HK-2 (cell line): ENCODE results near the gene CLEC2A.

Experiments used
- DNase-seq: peaks from one replicate; pipeline ENCODE4 v3.0.0-alpha.2; 2018; ENCODE audit not compliant: unreplicated experiment

The CLEC2A gene

DNA sequence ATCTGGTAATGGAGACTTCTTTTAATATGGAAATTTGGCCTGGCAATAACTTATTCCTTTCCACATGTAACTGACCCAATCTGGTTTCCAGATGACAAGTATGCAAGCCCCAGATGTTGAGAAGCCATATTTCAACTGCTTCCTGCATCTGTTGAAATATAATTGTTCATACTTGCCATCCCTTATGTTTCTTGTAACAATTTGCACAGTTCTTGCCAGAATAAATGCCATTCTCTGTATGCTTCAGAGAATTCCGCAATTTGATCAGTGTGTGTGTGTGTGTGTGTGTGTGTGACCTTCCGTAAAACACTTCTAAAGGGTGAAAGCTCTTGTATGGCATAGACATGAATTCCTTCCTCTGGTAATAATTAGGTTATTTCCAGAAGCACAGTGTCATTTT is 1.8 kb upstream of the CLEC2A start:
- no peak for DNase-seq

DNA sequence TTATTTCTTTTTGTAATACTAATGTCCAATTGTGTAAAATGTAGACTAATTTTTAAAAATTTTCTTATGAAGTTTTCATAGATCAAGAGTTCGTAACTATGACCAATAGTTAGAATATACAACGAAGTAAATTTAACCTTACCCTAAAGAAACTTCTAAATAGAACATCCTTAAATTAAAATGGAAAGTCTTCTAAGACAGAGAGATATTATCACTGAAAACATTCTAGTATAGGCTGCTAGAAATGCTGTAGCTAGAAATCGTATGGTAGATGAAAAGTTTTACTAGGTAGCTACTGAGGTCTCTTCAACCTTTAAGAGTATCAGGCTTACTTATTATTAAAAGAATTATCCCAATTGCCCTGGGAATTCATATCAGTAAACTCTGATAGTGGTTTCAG is 925 bp downstream of the CLEC2A start:
- DNase-seq, result no peak

- DNase-seq, result no peak
Measured at GRCh38 chr12:9928607-9929006, 3.6 kb downstream of the CLEC2A start.

DNA sequence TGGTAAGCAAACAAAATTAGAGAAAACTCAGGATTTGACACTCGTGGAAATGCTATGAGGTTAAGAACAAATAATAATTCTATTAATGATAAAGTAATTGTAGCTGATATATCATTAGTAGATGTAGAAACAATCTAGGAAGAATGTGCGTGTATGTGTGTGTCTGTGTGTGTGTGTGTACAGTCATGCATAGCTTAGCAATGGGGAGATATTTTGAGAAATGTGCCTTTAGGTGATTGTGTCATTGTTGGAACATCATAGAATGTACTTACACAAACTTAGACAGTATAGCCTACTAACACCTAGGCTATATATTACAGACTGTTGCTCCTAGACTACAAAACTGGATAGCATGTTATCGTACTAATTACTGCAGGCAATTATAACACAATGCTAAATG is 5.3 kb downstream of the CLEC2A start:
- DNase-seq, result no peak

- DNase-seq, result peak; percentile 2
Measured at GRCh38 chr12:9925705-9926393, 6.3 kb downstream of the CLEC2A start.

DNA sequence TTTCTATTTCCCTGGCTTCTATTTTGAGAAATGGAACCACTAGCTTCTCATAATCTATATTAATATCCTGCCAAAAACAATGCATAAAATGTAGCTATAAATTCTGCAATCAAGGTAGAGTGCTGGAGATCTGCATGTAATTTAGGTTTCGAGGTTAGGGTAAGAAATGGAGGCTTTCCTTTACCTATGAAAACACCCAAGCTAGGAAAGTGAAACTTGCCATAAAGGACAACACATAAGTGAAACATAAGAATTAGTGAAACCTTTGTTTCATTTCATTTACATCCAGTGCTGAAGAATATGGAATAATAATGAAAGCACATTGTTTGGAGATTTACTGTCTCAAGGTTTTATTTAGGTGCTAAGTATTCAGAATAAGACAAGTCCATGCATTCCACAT is 9.7 kb downstream of the CLEC2A start:
- no peak for DNase-seq

GRCh38 chr12:9920451-9920850 is 11.7 kb downstream of the CLEC2A start:
- no peak for DNase-seq

DNA sequence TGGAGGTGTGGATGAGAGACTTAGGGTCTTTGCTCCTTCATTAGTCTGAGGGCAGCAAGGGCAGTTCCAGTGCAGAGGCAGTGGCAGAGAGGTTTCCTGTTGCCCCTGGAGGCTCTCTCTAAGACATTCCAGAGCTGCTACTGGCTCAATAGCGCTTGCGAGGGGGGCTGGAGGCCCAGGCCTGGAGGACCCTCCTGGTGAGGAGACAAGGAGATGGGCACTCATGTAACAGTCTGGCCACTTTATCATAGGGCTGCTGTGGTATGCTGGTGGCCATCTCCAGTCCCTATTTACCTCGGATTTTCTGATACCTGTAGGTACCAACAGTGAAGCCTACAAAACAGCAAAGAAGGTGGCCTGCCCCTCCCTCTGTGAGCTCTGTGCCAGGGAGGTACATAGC is 12.7 kb downstream of the CLEC2A start:
- DNase-seq, result no peak

DNA sequence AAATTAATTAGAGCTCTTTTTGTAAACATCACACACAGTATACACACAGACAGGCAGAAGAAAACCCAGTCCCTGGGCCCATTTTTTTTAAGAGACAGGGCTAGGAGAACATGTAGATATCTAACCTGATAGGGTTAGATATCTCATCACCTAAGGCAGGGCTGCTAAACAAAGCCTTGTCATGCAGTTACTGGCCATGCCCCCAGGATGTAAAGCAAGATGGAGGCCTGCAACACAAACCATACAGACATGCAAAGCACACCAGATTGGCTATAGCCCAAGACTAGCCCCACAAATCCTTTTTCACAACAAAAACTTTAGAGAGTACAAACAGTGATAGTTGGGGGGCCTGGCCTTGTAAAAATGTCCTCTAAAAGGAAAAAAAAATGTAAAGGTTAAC is 20.5 kb downstream of the CLEC2A start:
- DNase-seq, result no peak

DNA sequence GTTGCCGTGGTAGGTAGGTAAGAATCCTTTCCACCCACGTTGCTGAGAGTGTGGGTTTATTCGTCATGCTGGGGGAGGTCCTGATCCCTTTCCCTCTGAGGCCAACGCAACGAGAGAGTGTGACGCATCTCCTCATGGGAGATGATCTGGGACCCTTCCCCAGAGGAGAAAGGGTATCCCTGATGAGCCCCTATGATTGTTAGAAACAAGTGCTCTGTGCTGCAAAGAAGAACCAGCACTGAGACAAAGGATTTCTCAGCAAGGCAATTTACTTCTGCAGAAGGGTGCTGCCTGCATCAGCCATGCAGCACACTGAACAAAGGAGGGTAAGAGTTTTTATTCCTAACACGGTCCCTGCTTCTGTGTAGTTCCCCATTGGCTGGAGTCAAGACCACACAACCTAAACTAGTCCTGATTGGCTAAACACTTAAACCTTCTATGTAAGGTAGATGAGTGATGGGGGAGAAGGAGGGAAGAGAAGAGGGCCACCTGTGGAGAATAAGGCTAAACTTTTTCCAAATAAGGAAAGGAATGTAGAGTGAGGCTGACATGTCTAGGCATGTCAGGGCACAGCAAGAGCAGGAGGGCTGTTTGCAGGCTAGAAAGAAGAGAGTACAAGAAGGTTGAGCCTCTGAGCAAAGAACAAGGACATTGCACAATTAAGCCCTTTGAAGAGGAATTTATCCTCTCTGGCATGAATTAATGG is 21.3 kb downstream of the CLEC2A start:
- DNase-seq, result no peak

DNA sequence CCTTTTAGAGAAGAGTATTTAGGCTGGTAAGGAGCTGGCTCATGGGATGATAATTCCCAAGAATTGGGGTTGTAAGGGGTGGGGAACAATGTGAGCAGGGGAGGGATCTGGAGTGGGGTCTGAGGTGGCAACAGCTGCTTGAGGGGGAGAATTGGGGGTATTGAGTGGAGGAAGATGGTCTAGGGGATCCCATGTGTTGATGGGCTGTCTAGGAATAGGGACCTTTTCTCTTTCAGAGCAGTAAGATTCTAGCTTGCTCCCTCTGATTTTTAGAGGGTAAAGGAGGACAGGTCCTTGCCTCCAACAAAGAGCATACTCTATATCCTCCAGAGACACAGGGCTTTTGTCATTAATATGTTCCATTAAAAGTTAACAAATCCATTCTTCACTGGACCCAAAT is 22.4 kb downstream of the CLEC2A start:
- no peak for DNase-seq

DNA sequence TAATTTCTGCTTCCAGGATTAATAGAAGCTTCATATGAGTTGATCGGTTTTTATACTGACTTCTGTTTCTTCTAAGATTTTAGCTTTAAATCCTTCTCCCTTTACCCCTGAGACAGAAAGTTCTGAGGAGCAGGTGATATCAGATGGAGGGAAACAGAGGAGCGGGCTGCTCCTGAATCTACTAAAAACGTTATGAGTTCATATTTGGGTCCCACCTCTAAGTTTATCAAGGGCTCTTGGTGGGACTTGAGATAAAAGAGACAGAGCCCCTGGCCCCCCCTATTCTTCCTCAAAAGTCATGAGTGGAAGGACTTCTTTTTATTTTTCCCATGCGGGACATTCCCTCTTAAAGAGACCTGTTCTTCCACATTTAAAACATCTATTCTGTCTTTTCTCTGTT is 23.8 kb downstream of the CLEC2A start:
- no peak for DNase-seq

DNA sequence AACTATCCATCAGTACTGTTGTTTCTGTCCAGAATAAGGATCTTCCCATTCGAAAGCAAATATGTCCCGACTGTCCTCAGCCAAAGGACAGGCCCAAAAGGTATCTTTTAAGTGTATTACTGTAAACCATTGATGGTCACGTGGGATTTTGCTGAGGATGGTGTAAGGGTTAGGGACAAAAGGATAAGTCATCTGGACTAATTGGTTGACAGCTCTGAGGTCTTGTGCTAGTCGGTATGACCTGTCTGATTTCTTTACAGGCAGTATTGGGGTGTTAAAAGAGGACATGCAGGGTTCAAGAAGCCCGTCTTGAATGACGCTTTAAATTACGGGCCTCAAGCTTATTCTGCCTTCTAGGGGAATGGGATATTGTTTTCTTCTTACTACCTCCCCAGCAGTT is 24.4 kb downstream of the CLEC2A start:
- no peak for DNase-seq

GRCh38 chr12:9906873-9907272 is 25.3 kb downstream of the CLEC2A start:
- no peak for DNase-seq

- no peak for DNase-seq
Measured at GRCh38 chr12:9902539-9903228, 29.5 kb downstream of the CLEC2A start.

DNA sequence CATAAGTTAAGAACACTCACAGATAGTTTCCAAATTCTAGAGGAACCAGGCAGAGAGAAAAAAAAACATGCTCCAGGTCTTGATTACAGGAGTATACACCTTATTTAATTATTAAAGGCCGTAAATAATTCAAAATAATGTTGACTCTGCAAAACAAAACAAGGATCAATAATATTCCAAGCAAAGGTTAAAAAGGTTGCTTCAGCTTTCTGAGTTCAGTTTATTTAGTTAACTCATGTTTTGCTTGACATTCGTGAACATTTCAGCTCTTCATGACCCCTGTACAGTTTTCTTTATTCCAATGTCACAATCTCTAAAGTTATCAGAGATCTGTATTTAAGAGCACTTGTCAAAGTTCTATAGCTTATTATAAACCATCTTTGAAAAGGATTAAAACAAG is 31.2 kb downstream of the CLEC2A start:
- no peak for DNase-seq

GRCh38 chr12:9899209-9899608 is 33.0 kb downstream of the CLEC2A start:
- no peak for DNase-seq

- DNase-seq, result no peak
Measured at GRCh38 chr12:9897535-9897934, 34.6 kb downstream of the CLEC2A start.

DNA sequence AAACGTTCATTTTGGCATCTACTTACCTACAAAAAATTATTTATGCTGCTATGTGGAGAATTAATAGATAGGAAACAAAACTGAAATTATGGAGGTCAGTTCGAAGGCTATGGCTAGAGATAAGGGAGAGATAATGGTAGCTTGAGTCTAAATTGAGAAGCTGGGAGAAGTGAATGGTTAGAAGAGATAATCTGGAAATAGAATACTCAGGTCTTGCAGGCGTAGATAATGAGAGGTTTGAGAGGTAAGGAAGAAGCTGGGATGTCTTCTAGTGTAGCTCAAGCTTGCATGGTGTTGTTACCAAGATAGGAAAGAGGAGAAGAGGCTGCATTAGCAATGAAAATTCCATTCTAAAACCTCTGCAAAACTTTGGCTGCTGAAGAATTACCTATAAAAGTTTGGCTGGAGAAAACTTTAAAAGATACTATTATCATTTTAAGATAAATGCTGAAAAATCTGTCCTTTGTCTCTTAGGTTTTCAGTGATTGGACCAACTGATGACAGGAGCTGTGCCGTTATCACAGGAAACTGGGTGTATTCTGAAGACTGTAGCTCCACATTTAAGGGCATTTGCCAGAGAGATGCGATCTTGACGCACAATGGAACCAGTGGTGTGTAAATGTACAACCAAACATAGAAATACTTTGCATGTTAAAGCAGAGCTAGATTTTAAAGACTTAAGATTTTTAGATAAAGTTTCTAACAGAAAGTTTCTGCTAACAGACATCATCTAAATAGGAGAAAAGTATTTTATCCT is 36.8 kb downstream of the CLEC2A start:
- no peak for DNase-seq

DNA sequence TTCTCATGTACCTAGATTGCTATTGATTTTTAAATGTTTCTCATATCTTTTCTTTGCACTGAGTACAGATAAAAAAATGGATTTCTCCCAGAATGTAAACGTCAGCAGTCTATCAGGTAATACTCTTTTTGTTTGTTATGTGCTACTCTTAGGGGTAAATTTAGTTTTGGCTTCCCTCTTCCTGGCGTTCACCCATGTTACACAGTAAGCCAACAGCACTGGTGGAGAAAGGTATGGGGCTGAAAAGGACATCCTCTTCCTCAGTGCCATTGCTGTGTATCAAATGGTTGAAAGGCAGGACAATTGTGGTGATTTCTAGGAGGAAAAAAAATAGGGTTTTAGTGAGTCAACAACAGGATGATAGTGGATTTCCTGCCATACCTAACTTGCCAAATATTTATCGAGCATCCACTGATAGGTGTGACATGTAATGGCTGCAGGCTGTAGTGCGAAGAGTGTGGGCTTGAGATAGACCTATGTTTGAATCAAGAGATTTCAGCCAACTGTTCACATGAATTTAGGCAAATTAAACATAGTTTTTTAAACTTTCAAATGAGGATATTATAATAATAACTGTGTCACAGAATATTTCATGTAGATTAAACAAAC is 43.4 kb downstream of the CLEC2A start:
- DNase-seq, result no peak

- no peak for DNase-seq
Measured at GRCh38 chr12:9883175-9883574, 49.0 kb downstream of the CLEC2A start.

- DNase-seq, result no peak
Measured at GRCh38 chr12:9881988-9882387, 50.2 kb downstream of the CLEC2A start.
